H9 (cell line): Measurements from ENCODE around the gene VNN1. TPM values are rescaled to one million over a fixed set of nuclear protein-coding genes. Genes with fewer than 3 reads are reported as not detected.

Source experiments
- DNase-seq: peaks from one replicate; pipeline ENCODE4 v3.0.0-alpha.2; 2017
- H2AFZ ChIP-seq: one replicate; pipeline ENCODE4 v1.6.1; 2013; ENCODE audit warnings: mild to moderate bottlenecking, low read length, control low read depth, moderate library complexity
- H2AK5ac ChIP-seq: 2 replicates; pipeline ENCODE4 v1.6.1; 2013; ENCODE audit warnings: low read length, control low read depth, mixed read lengths; ENCODE audit not compliant: insufficient read length
- H2BK120ac ChIP-seq: one replicate; pipeline ENCODE4 v1.6.1; 2013; ENCODE audit warnings: low read depth, mild to moderate bottlenecking, low read length, control low read depth, inconsistent platforms; ENCODE audit not compliant: poor library complexity, severe bottlenecking
- H2BK12ac ChIP-seq: 2 replicates; pipeline ENCODE4 v1.6.1; 2013; ENCODE audit warnings: low read length, control low read depth, mixed read lengths, low read depth; ENCODE audit not compliant: insufficient read length
- H2BK15ac ChIP-seq: 2 replicates; pipeline ENCODE4 v1.6.1; 2013; ENCODE audit warnings: low read depth, low read length, control low read depth
- H2BK20ac ChIP-seq: one replicate; pipeline ENCODE4 v1.6.1; 2013; ENCODE audit warnings: low read depth, mild to moderate bottlenecking, low read length, control low read depth, inconsistent platforms; ENCODE audit not compliant: poor library complexity, severe bottlenecking
- H2BK5ac ChIP-seq: 2 replicates; pipeline ENCODE4 v1.6.1; 2013; ENCODE audit warnings: low read length, control low read depth, mixed read lengths; ENCODE audit not compliant: insufficient read length
- H3K14ac ChIP-seq: 2 replicates; pipeline ENCODE4 v1.6.1; 2013; ENCODE audit warnings: low read length, control low read depth; ENCODE audit not compliant: insufficient read depth
- H3K18ac ChIP-seq: 2 replicates; pipeline ENCODE4 v1.6.1; 2013; ENCODE audit warnings: low read depth, mild to moderate bottlenecking, mixed read lengths, low read length, control low read depth; ENCODE audit not compliant: insufficient read length
- H3K23ac ChIP-seq: 2 replicates; pipeline ENCODE4 v1.6.1; 2013; ENCODE audit warnings: low read length, control low read depth, mixed read lengths, low read depth; ENCODE audit not compliant: insufficient read length
- H3K23me2 ChIP-seq: 2 replicates; pipeline ENCODE4 v1.6.1; 2013; ENCODE audit warnings: low read depth, mild to moderate bottlenecking, mixed read lengths, low read length, control low read depth; ENCODE audit not compliant: insufficient read length, poor library complexity, severe bottlenecking
- H3K27ac ChIP-seq: 2 replicates; pipeline ENCODE4 v1.5.1; 2013; ENCODE audit warnings: low read length, control low read depth, mixed read lengths, low read depth; ENCODE audit not compliant: insufficient read length
- H3K27me3 ChIP-seq: 2 replicates; pipeline ENCODE4 v1.6.1; 2013; ENCODE audit warnings: low read length, control low read depth, inconsistent platforms; ENCODE audit not compliant: insufficient read depth
- H3K4ac ChIP-seq: 2 replicates; pipeline ENCODE4 v1.6.1; 2013; ENCODE audit warnings: low read depth, mild to moderate bottlenecking, control low read depth, inconsistent platforms, low read length, moderate library complexity
- H3K4me1 ChIP-seq: 2 replicates; pipeline ENCODE4 v1.6.1; 2013; ENCODE audit warnings: low read length, control low read depth, inconsistent platforms; ENCODE audit not compliant: insufficient read depth
- H3K4me2 ChIP-seq: 2 replicates; pipeline ENCODE4 v1.6.1; 2013; ENCODE audit warnings: low read length, control low read depth, mixed read lengths; ENCODE audit not compliant: insufficient read length, insufficient read depth
- H3K56ac ChIP-seq: 2 replicates; pipeline ENCODE4 v1.6.1; 2013; ENCODE audit warnings: low read depth, mild to moderate bottlenecking, mixed read lengths, low read length, control low read depth; ENCODE audit not compliant: insufficient read length
- H3K79me1 ChIP-seq: 2 replicates; pipeline ENCODE4 v1.6.1; 2013; ENCODE audit warnings: low read depth, mild to moderate bottlenecking, moderate library complexity, low read length, control low read depth, inconsistent platforms; ENCODE audit not compliant: insufficient read depth, poor library complexity, severe bottlenecking
- H3K79me2 ChIP-seq: 2 replicates; pipeline ENCODE4 v1.6.1; 2013; ENCODE audit warnings: low read length, control low read depth, inconsistent platforms; ENCODE audit not compliant: insufficient read depth
- H3K9ac ChIP-seq: 2 replicates; pipeline ENCODE4 v1.6.1; 2013; ENCODE audit warnings: low read length, control low read depth, mixed read lengths; ENCODE audit not compliant: insufficient read length; ENCODE audit errors: extremely low read depth
- H3K9me3 ChIP-seq: one replicate; pipeline ENCODE4 v1.6.1; 2013; ENCODE audit warnings: low read depth, low read length, inconsistent platforms; ENCODE audit not compliant: control insufficient read depth
- H3T11ph ChIP-seq: one replicate; pipeline ENCODE4 v1.6.1; 2013; ENCODE audit warnings: mild to moderate bottlenecking, low read length, control low read depth, inconsistent platforms
- H4K20me1 ChIP-seq: one replicate; pipeline ENCODE4 v1.6.1; 2013; ENCODE audit not compliant: control insufficient read depth, insufficient read length, insufficient read depth
- H4K5ac ChIP-seq: 2 replicates; pipeline ENCODE4 v1.6.1; 2013; ENCODE audit warnings: low read depth, mild to moderate bottlenecking, mixed read lengths, low read length, control low read depth; ENCODE audit not compliant: insufficient read length
- H4K8ac ChIP-seq: replicated peaks from 2 replicates; pipeline ENCODE4 v1.6.1; 2013; ENCODE audit warnings: low read length, control low read depth, mixed read lengths, low read depth; ENCODE audit not compliant: insufficient read length
- H4K91ac ChIP-seq: 2 replicates; pipeline ENCODE4 v1.6.1; 2013; ENCODE audit warnings: low read depth, mild to moderate bottlenecking, moderate library complexity, mixed read lengths, low read length, control low read depth; ENCODE audit not compliant: insufficient read length
- H3K27ac Mint-ChIP-seq, 3 experiments: 2 replicates in 2 of 3; 3 replicates in 1 of 3; pipeline ENCODE4 v1.8.0; 2020 to 2021; ENCODE audit warnings: mixed read lengths in 3 of 3, mild to moderate bottlenecking in 1 of 3, moderate library complexity in 1 of 3
- H3K27me3 Mint-ChIP-seq: 2 replicates; pipeline ENCODE4 v1.8.0; 2021; ENCODE audit warnings: low read depth, mild to moderate bottlenecking, moderate library complexity, mixed read lengths
- H3K36me3 Mint-ChIP-seq, 3 experiments: 2 replicates in 2 of 3; 3 replicates in 1 of 3; pipeline ENCODE4 v1.8.0; 2020 to 2021; ENCODE audit warnings: low read depth in 3 of 3, mixed read lengths in 3 of 3; ENCODE audit not compliant: insufficient read depth in 1 of 3
- H3K4me1 Mint-ChIP-seq, 2 experiments: 2 replicates each; pipeline ENCODE4 v1.8.0; 2020; ENCODE audit warnings: mixed read lengths in 2 of 2
- H3K4me3 Mint-ChIP-seq, 2 experiments: 2 replicates in 1 of 2; 3 replicates in 1 of 2; pipeline ENCODE4 v1.8.0; 2020 to 2021; ENCODE audit warnings: mild to moderate bottlenecking in 2 of 2, mixed read lengths in 2 of 2, moderate library complexity in 1 of 2
- H3K9me3 Mint-ChIP-seq, 2 experiments: 2 replicates in 1 of 2; 3 replicates in 1 of 2; pipeline ENCODE4 v1.8.0; 2020; ENCODE audit warnings: mild to moderate bottlenecking in 2 of 2, mixed read lengths in 2 of 2, moderate library complexity in 1 of 2
- WGBS: extraction: QIAGEN DNeasy Blood & Tissue Kit; methylation state at CpG from one replicate; pipeline ENCODE4 v1.1.7; 2013; ENCODE audit warnings: missing lambda C conversion rate, low lambda C conversion rate, mixed read lengths; ENCODE audit not compliant: insufficient read length; ENCODE audit errors: extremely low coverage; 5-methylcytosine and 5-hydroxymethylcytosine counted together
- total RNA-seq: library from RNA; stranded (reverse); gene quantifications from 2 replicates; pipeline ENCODE4 v1.2.1, GENCODE V29; 2021
- TF ChIP-seq, protein P1 (sequence below): fragments of 200-600 bp; sonication (generic); conservative IDR thresholded peaks from 3 replicates; pipeline ENCODE4 v1.8.0; 2021; ENCODE audit warnings: antibody characterized with exemption, mild to moderate bottlenecking

VNN1 gene
- total RNA-seq, 1 experiment from 2014 or later, result not detected

DNA sequence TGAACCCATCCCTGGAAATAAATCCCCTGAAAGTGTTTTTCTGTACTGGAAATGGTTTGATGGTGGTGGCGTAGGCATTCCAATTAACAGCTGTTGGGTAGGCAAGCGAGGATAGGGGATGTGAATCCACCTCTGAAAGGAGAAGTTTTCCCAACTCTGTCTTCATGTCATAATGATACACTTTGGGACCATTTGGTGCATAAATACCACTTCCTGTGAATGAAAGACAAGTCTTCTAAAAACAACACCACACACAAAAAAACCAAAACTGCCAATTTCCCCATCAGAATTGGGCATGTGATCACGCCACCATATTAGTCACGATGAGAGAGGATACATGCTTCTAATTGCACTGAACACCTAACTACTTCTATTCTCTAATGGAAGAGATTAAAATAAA, 37.5 kb upstream of the VNN1 start:
- no peaks in the 10 kb centered on the region for H3K4me1 Mint-ChIP-seq
- no peak for DNase-seq
- H3K27ac Mint-ChIP-seq, result no peak overlapping the region
- Histone ChIP-seq H2AFZ (no peak overlapping the region), H2BK5ac (no peak overlapping the region), H3K27me3 (no peaks in the 10 kb centered on the region), H3K79me2 (no peaks in the 10 kb centered on the region), H3K79me1 (no peaks in the 10 kb centered on the region), H3K14ac (no peak overlapping the region), H4K20me1 (no peaks in the 10 kb centered on the region), H3K23me2 (no peaks in the 10 kb centered on the region), H3K4me1 (no peaks in the 10 kb centered on the region), H3K9ac (no peak overlapping the region), H3K18ac (no peak overlapping the region), H2AK5ac (no peak overlapping the region), H2BK120ac (no peak overlapping the region), H3K4me2 (no peak overlapping the region), H2BK15ac (no peak overlapping the region), H3K9me3 (no peaks in the 10 kb centered on the region), H3K4ac (no peak overlapping the region), H2BK20ac (no peak overlapping the region), H3T11ph (no peak overlapping the region), H4K91ac (no peak overlapping the region), H2BK12ac (no peak overlapping the region), H3K23ac (no peak overlapping the region), H3K56ac (no peak overlapping the region), H4K8ac (no peak overlapping the region), H4K5ac (no peak overlapping the region), H3K27ac (no peak overlapping the region)
- H3K27me3 Mint-ChIP-seq, result no peaks in the 10 kb centered on the region
- H3K36me3 Mint-ChIP-seq, result no peaks in the 10 kb centered on the region
- TF ChIP-seq, protein P1, sequence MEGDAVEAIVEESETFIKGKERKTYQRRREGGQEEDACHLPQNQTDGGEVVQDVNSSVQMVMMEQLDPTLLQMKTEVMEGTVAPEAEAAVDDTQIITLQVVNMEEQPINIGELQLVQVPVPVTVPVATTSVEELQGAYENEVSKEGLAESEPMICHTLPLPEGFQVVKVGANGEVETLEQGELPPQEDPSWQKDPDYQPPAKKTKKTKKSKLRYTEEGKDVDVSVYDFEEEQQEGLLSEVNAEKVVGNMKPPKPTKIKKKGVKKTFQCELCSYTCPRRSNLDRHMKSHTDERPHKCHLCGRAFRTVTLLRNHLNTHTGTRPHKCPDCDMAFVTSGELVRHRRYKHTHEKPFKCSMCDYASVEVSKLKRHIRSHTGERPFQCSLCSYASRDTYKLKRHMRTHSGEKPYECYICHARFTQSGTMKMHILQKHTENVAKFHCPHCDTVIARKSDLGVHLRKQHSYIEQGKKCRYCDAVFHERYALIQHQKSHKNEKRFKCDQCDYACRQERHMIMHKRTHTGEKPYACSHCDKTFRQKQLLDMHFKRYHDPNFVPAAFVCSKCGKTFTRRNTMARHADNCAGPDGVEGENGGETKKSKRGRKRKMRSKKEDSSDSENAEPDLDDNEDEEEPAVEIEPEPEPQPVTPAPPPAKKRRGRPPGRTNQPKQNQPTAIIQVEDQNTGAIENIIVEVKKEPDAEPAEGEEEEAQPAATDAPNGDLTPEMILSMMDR, result no peak
- H3K9me3 Mint-ChIP-seq, result no peaks in the 10 kb centered on the region
- WGBS, result no CpG with 5 or more reads among the region's 4 CpGs
- no peak overlapping the region for H3K4me3 Mint-ChIP-seq
